A549 (cell line): Measurements from ENCODE around the gene TYR. TPM values are rescaled to one million over a fixed set of nuclear protein-coding genes. Genes with fewer than 3 reads are reported as not detected.
A peak's percentile ranks its signal among the peaks of the same experiment; 100 is the strongest.
"Not testable (repeated sequence)": the region's sequence is repeated elsewhere in the genome, so short reads cannot be mapped to it uniquely, and the experiment has no call there.

Experiments used
- ATAC-seq, 2 experiments: fragments of 200-7000 bp in 1 of 2; fragments of >200 bp in 1 of 2; cut with Nextera tagmentation in 1 of 2; cut with Tn5 transposase in 1 of 2; 3 replicates each; pipeline versions ENCODE4 v1.8.0 to v1.9.1; 2018 to 2020; ENCODE audit warnings: mild to moderate bottlenecking in 1 of 2, moderate library complexity in 1 of 2
- CTCF ChIA-PET: fragments of 300-600 bp; sonication (Branson Sonifier 250); formaldehyde crosslinking; extraction: SDS; loops from one replicate; lab custom pipeline; 2021; ENCODE audit warnings: antibody characterized with exemption, inconsistent platforms; lab: Yijun Ruan, JAX
- POLR2A ChIA-PET: fragments of 350-600 bp; formaldehyde crosslinking; extraction: SDS; loops from one replicate; lab custom pipeline; 2021; ENCODE audit warnings: antibody characterized with exemption, inconsistent platforms; lab: Yijun Ruan, JAX
- DNase-seq, 2 experiments: peaks; one replicate each; pipeline versions ENCODE4 v3.0.0 to v3.0.0-alpha.2; 2011 to 2016; ENCODE audit warnings: low read depth in 1 of 2, low spot score in 1 of 2
- FAIRE-seq: peaks from 2 replicates; lab custom pipeline; 2011; peaks lifted over from hg19 to GRCh38; lab: Jason Lieb, UNC
- H3K27ac ChIP-seq, 2 experiments: fragments of >200 bp; sonication (Bioruptor Twin); formaldehyde crosslinking; 3 replicates each; pipeline ENCODE4 v1.5.1; 2016 to 2017
- H3K4me1 ChIP-seq: fragments of >200 bp; sonication (Bioruptor Twin); formaldehyde crosslinking; 3 replicates; pipeline ENCODE4 v1.6.1; 2016
- H3K4me2 ChIP-seq: fragments of >200 bp; sonication (Bioruptor Twin); formaldehyde crosslinking; 3 replicates; pipeline ENCODE4 v1.6.1; 2016
- H3K4me3 ChIP-seq: fragments of >200 bp; sonication (Bioruptor Twin); formaldehyde crosslinking; 3 replicates; pipeline ENCODE4 v1.5.1; 2016
- H3K9me3 ChIP-seq: fragments of >200 bp; sonication (Bioruptor Twin); formaldehyde crosslinking; 3 replicates; pipeline ENCODE4 v1.6.1; 2016
- BCL3 ChIP-seq: fragments of >200 bp; sonication (Bioruptor Twin); formaldehyde crosslinking; IDR thresholded peaks from 3 replicates; pipeline ENCODE4 v1.6.1; 2016
- BHLHE40 ChIP-seq: IDR thresholded peaks from 2 replicates; pipeline ENCODE4 v1.6.1; 2012; ENCODE audit warnings: low read depth, low read length, inconsistent platforms
- CBX2 ChIP-seq: fragments of 200-600 bp; sonication (generic); IDR thresholded peaks from 2 replicates; pipeline ENCODE4 v1.6.1; 2016; ENCODE audit warnings: low read depth, mild to moderate bottlenecking, borderline replicate concordance
- CBX8 ChIP-seq: fragments of 200-600 bp; sonication (generic); IDR thresholded peaks from 2 replicates; pipeline ENCODE4 v1.6.1; 2016
- CEBPB ChIP-seq, 2 experiments: fragments of >200 bp in 1 of 2; sonication (Bioruptor Twin) in 1 of 2; formaldehyde crosslinking in 1 of 2; IDR thresholded peaks; 2 replicates each; pipeline ENCODE4 v1.6.1; 2012 to 2016
- EHMT2 ChIP-seq: fragments of 200-600 bp; sonication (generic); IDR thresholded peaks from 2 replicates; pipeline ENCODE4 v1.6.1; 2016; ENCODE audit warnings: antibody characterized with exemption, low read depth, mild to moderate bottlenecking, moderate library complexity
- ELK1 ChIP-seq: fragments of 150-350 bp; IDR thresholded peaks from 2 replicates; pipeline ENCODE4 v1.6.1; 2014; ENCODE audit warnings: low read depth, mild to moderate bottlenecking, low read length
- GATA3 ChIP-seq: IDR thresholded peaks from 2 replicates; pipeline ENCODE4 v1.6.1; 2012; ENCODE audit warnings: borderline replicate concordance
- HES2 ChIP-seq: fragments of >200 bp; sonication (Bioruptor Twin); formaldehyde crosslinking; IDR thresholded peaks from 2 replicates; pipeline ENCODE4 v1.6.1; 2016
- JUN ChIP-seq, 2 experiments: fragments of >200 bp; sonication (Bioruptor Twin); formaldehyde crosslinking; IDR thresholded peaks; 2 replicates in 1 of 2; 3 replicates in 1 of 2; pipeline ENCODE4 v1.6.1; 2016 to 2017
- MAZ ChIP-seq: fragments of 150-350 bp; IDR thresholded peaks from 2 replicates; pipeline ENCODE4 v1.6.1; 2014; ENCODE audit warnings: antibody characterized with exemption, low read depth, low read length, borderline replicate concordance
- MYC ChIP-seq: IDR thresholded peaks from 2 replicates; pipeline ENCODE4 v1.6.1; 2012; ENCODE audit warnings: mild to moderate bottlenecking, inconsistent platforms, low read length, improper control_type of control experiment, borderline replicate concordance
- NPAS2 ChIP-seq: fragments of 250-450 bp; sonication (Bioruptor Pico); IDR thresholded peaks from 2 replicates; pipeline ENCODE4 v1.8.0; 2022; ENCODE audit warnings: mild to moderate bottlenecking, moderate library complexity, borderline replicate concordance
- RAD21 ChIP-seq, 2 experiments: fragments of >200 bp in 1 of 2; sonication (Bioruptor Twin) in 1 of 2; formaldehyde crosslinking in 1 of 2; IDR thresholded peaks in 1 of 2; conservative IDR thresholded peaks in 1 of 2; 2 replicates in 1 of 2; 3 replicates in 1 of 2; pipeline ENCODE4 v1.6.1; 2012 to 2018; ENCODE audit warnings: inconsistent platforms in 1 of 2
- RFX5 ChIP-seq: fragments of 450-650 bp; IDR thresholded peaks from 2 replicates; pipeline ENCODE4 v1.7.1; 2014; ENCODE audit warnings: antibody characterized with exemption, mild to moderate bottlenecking, moderate library complexity
- RNF2 ChIP-seq: fragments of 200-600 bp; sonication (generic); IDR thresholded peaks from 2 replicates; pipeline ENCODE4 v1.6.1; 2016; ENCODE audit warnings: low read depth, mild to moderate bottlenecking, antibody characterized with exemption, moderate library complexity, borderline replicate concordance
- SREBF2 ChIP-seq: fragments of 450-650 bp; IDR thresholded peaks from 2 replicates; pipeline ENCODE4 v1.6.1; 2014; ENCODE audit warnings: mild to moderate bottlenecking, moderate library complexity
- ZC3H11A ChIP-seq: fragments of 450-650 bp; IDR thresholded peaks from 2 replicates; pipeline ENCODE4 v1.6.1; 2014; ENCODE audit warnings: antibody characterized with exemption, mild to moderate bottlenecking
- ZSCAN20 ChIP-seq: fragments of 250-450 bp; sonication (Bioruptor Pico); IDR thresholded peaks from 2 replicates; pipeline ENCODE4 v1.8.0; 2022; ENCODE audit warnings: mild to moderate bottlenecking, moderate library complexity
- WGBS: methylation state at CpG from one replicate; pipeline ENCODE4 v1.1.6; 2017; ENCODE audit errors: missing lambda C conversion rate; 5-methylcytosine and 5-hydroxymethylcytosine counted together
- polyA plus RNA-seq, 4 experiments: library from polyadenylated mRNA; depleted of rRNA in 3 of 4; stranded (reverse); fragments of >200 nt; fragmentation: RNase III in 1 of 4; extraction: RNeasy Plus Mini Kit Qiagen cat#74134 plus additional on column Dnase treatment in 1 of 4; gene quantifications; 2 replicates in 3 of 4; 3 replicates in 1 of 4; pipeline ENCODE4 v1.2.3, GENCODE V29; 2011 to 2017

The TYR gene
- polyA plus RNA-seq, 2 of the 4 experiments (the other 2 are of a cell fraction), result not detected

- H3K4me3 ChIP-seq, H3K9me3 ChIP-seq, FAIRE-seq, H3K4me2 ChIP-seq, H3K27ac ChIP-seq, H3K4me1 ChIP-seq, CTCF ChIA-PET, POLR2A ChIA-PET, DNase-seq, ATAC-seq: not testable (repeated sequence)
- WGBS, result 94% methylated on average over 1 of the region's 1 CpG
- TF ChIP-seq CEBPB (IDR thresholded peaks at IDR 0.05), result peak in 1 of 2 experiments; percentile 29; a peak in 2 of 4 replicates
Observed at GRCh38 chr11:89261483-89261882, 83.8 kb downstream of the TYR start.

GRCh38 chr11:89267660-89268302 is 90.1 kb downstream of the TYR start:
- 2% methylated on average over 2 of the region's 2 CpGs for WGBS
- Histone ChIP-seq H3K4me1 (no peaks in the 10 kb centered on the region), H3K4me3 (no peak overlapping the region), H3K4me2 (no peak overlapping the region), H3K9me3 (no peaks in the 10 kb centered on the region), H3K27ac (no peak overlapping the region)
- ChIA-PET POLR2A (no interaction called here), CTCF (no interaction called here)
- DNase-seq (no peak), ATAC-seq (no peak), FAIRE-seq (no peak)
- TF ChIP-seq CBX2 (no peak), RAD21 (conservative IDR thresholded peaks at IDR 0.05 in 1 of 2, IDR thresholded peaks at IDR 0.05 in 1 of 2) (no peak), RNF2 (no peak), NPAS2 (no peak), JUN (IDR thresholded peaks at IDR 0.05) (no peak), BHLHE40 (no peak), BCL3 (no peak), MYC (no peak), SREBF2 (no peak), EHMT2 (no peak), CEBPB (IDR thresholded peaks at IDR 0.05) (no peak), ZC3H11A (no peak), HES2 (no peak), GATA3 (no peak), ZSCAN20 (CRISPR knock-in tag) (no peak), ELK1 (no peak), CBX8 (no peak), MAZ (no peak), RFX5 (no peak)

GRCh38 chr11:89272540-89273088 is 94.9 kb downstream of the TYR start:
- FAIRE-seq, H3K27ac ChIP-seq, H3K4me2 ChIP-seq, CTCF ChIA-PET, H3K4me3 ChIP-seq, H3K9me3 ChIP-seq, DNase-seq, ATAC-seq, H3K4me1 ChIP-seq, POLR2A ChIA-PET: not testable (repeated sequence)
- WGBS, result 24% methylated on average over 1 of the region's 1 CpG

- ATAC-seq, H3K4me3 ChIP-seq, CTCF ChIA-PET, FAIRE-seq, DNase-seq, H3K4me2 ChIP-seq, H3K27ac ChIP-seq, H3K4me1 ChIP-seq, H3K9me3 ChIP-seq, POLR2A ChIA-PET: not testable (repeated sequence)
- 1% methylated on average over 2 of the region's 2 CpGs for WGBS
Observed at GRCh38 chr11:89273220-89273619, 95.5 kb downstream of the TYR start.
